ENCODE data around the gene STPG3. TPM values are rescaled to one million over a fixed set of nuclear protein-coding genes. Genes with fewer than 3 reads are reported as not detected.

The STPG3 gene
- total and polyA plus RNA-seq, 9 of the 15 experiments (the other 6 are each of a cell fraction or from before 2014, with no cell fraction given), result not detected

- TF ChIP-seq ZNF24 (IDR thresholded peaks at IDR 0.05), result no peak
- TF ChIP-seq CREM (IDR thresholded peaks at IDR 0.05; ENCODE audit: low read depth), result no peak
- no peak for TF ChIP-seq ZBTB9 (CRISPR knock-in tag; IDR thresholded peaks at IDR 0.05)
- no peak for TF ChIP-seq ZSCAN32 (CRISPR knock-in tag; IDR thresholded peaks at IDR 0.05)
- TF ChIP-seq NCOA1 (IDR thresholded peaks at IDR 0.05; ENCODE audit: low read depth), result no peak
- TF ChIP-seq ATF2 (CRISPR knock-in tag; IDR thresholded peaks at IDR 0.05), result no peak
- TF ChIP-seq E2F1 (CRISPR knock-in tag; IDR thresholded peaks at IDR 0.05), result peak; percentile 16; the same call in 1 of the 2 replicates
- TF ChIP-seq ZNF707 (CRISPR knock-in tag; conservative IDR thresholded peaks at IDR 0.05), result no peak
- TF ChIP-seq PTRF (tag; IDR thresholded peaks at IDR 0.05), result no peak
- peak; percentile 32 for TF ChIP-seq KDM5B (IDR thresholded peaks at IDR 0.05; ENCODE audit: insufficient replicate concordance, low read depth, low read length)
- no peak for TF ChIP-seq ZFP36 (IDR thresholded peaks at IDR 0.05; ENCODE audit: low read depth, low read length, partially characterized antibody)
- TF ChIP-seq ZNF512 (tag; IDR thresholded peaks at IDR 0.05), result no peak
- TF ChIP-seq ZFP30 (CRISPR knock-in tag; IDR thresholded peaks at IDR 0.05; ENCODE audit: borderline replicate concordance), result no peak
- TF ChIP-seq ZNF263 (CRISPR knock-in tag; IDR thresholded peaks at IDR 0.05; ENCODE audit: borderline replicate concordance), result no peak
- TF ChIP-seq CUX1 (CRISPR knock-in tag; IDR thresholded peaks at IDR 0.05), result no peak
- 0 out of 2 replicates have a peak, but pooled peaks have one; percentile 2 for TF ChIP-seq RB1 (IDR thresholded peaks at IDR 0.05; ENCODE audit: low read depth)
- 0 out of 4 replicates have a peak, but pooled peaks of 1 of the 2 experiments have one; percentile 4 for TF ChIP-seq MAZ (CRISPR knock-in tag; conservative IDR thresholded peaks at IDR 0.05 in 1 of 2, IDR thresholded peaks at IDR 0.05 in 1 of 2)
These were observed 4.5 kb downstream of the STPG3 start (continued) for GRCh38 chr9:137255448-137256114.
